GM19035 (cell line): Measurements from ENCODE around the gene PLP2.

Experiments used
- ATAC-seq: cut with Tn5 transposase; IDR thresholded peaks from one replicate; pipeline ENCODE4 v1.9.1; 2021; ENCODE audit not compliant: unreplicated experiment

Gene PLP2

DNA sequence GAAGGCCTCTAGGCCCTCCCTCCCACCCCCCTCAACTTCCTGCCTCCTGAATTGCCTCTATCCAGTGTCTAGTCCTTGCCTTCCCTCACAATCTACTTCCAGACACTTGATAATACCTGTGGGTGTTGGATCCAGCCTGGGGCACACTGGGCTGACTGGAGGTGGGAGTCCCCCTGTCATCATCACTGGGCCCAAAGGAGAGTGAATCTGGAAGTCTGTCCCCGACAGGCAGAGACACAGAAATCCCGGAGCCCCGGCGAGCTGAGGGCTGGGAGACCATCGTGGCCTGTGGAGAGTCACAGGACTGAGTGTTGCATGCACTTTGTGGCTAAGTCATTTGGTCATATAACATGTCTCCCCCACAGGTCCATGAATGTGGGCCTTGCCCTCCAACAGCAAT lies 36.7 kb downstream of the PLP2 start:
- ATAC-seq = no peak

DNA sequence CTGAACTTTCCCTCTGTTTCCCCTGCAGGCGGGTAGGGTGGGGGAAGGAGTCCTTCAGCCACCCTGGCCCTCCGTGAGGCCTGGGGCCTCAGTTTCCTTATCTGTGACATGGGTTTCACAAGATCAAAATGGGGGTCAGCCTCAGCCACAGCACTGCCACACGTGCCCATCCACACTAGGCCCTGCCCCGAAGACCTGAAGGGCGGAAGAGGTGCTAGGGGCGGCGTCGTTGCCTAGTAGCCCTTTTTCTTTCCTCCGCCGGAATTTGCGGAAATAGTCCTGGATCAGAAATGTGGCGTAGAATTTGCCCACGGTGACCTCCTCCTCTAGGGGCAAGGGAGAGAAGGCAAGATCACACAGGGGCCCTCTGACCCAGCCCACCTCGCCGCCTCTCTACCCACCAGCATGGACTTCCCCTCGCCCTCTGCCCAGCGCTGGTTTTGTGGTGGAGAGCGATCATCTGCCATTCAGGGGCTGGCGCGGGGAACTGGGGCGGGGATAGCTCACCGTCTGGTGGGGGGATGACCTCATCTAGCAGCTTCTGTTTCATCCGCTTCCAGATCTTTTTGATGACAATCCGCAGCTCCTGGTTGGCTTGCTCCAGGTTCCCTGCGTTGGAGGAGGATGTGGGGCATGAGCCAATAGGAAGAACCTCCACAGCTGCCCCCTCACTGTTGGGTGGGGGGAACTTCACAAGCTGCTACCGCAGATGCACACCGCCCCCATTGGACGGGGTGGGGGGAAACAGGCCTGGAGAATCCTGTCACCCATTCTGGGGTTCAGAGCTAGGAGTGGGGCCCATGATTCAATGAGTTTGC lies 37.9 kb downstream of the PLP2 start:
- ATAC-seq = no peak

DNA sequence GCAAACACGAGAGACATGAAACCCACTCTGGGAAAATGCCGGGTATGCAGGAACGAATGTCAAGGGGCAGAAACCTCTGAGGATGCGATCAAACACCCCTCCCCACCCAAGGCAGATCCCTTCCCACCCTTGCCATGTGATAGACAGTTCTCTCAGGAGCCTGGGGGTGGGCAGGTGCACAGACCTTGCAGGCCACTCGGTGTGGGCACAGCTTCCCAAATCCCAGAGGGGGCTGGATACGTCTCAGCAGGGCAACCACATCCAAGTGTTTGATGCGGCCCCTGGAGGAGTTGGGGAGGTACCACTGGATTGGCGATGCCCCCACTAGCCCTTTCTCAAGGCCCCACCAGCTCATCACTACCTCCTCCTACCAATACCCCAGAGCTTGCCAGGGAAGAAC lies 38.7 kb downstream of the PLP2 start:
- ATAC-seq = no peak

DNA sequence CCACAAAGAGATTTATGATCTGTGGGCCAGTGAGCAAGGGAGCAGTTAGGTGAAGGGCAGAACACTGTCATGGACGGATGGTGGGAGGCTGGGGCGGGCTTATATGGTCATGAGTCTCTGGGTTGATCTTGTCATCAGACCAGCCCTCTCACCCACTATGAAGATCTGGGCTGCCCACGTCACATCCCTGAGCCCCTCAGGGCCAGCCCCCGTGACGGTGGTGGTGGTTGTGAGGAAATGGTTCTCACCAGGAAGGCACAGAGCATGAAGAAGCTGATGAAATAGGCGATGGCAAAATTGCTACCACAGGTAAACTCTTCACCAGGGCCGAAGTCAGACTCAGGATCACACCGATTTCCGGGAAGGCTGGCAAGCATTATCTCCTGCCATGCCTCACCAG lies 39.4 kb downstream of the PLP2 start:
- no peak for ATAC-seq

DNA sequence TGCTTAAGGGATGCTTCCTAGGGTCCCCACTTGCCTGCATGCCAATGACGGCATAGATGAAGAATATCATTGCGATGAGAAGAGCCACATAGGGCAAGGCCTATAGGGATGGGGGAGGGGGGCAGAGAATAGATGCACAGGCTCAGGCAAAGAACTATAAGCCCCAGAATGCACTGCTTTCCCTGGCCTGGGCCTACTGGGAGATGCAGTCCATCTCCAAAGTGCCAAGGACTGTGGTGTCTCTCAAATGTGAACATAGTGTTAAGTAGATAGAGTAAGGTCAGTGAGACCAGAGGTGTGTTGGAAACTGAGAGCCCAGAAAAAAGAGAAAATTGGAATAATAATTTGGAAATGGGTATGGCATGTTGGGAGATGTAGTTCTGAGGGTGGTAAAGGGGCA lies 40.5 kb downstream of the PLP2 start:
- no peak for ATAC-seq

DNA sequence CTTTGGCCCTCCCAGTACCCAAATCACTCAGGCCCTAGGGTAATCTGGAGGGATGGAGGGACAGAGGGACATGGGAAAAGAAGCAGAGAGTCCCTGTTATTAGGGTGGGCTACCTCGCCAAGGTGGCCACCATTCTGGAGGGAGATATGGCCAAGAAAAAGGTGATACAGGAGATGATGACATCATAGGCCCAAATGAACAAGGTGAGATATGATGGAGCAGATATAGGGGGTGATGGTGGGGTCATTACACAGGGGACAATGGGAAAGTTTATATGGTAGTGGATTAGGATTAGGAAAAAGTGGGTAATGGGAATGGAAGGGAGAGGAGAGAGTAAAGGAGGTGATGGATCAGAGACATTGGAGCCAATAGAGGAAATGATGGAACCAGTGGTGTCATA lies 41.2 kb downstream of the PLP2 start:
- ATAC-seq = no peak

DNA sequence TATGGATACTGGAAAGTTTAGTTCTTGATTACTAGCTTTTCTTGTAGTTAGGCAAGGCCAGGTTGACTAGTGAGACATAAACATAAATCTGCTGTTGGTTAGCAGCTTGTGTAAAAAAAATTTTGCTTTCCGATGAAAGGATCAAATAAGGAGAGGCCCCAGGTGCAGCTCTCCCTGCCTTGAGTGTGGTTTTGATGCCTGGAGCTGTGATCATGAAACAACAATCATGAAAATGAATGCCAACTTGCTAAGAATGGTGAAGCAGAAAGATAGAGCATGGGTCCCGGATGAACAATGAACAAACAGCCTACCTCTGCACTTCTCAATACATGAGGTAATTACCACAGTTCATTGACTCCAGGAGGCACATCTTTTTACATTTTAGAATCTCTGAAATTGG lies 42.7 kb downstream of the PLP2 start:
- no peak for ATAC-seq

DNA sequence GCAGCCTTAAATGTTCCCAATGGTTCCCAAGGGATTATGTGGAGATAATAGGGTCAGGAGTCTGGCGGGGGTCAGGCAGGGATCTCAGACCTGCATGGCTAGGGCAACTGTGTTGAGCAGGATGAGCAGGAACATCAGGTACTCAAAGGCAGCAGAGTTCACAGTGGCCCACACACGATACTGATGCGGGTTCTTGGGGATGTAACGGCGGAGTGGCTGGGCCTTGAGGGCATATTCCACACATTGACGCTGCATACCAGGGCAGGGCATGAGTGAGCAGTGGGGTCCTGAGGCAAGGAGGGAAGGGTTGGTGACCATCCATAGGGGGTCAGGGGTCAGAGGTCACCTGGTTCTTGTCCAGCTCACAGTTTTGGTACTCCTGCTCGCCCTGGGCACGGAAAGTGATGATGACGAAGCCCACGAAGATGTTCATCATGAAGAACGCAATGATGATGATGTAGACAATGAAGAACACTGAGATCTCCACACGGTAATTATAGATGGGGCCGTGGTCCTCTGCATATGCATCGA lies 43.4 kb downstream of the PLP2 start:
- ATAC-seq = no peak

DNA sequence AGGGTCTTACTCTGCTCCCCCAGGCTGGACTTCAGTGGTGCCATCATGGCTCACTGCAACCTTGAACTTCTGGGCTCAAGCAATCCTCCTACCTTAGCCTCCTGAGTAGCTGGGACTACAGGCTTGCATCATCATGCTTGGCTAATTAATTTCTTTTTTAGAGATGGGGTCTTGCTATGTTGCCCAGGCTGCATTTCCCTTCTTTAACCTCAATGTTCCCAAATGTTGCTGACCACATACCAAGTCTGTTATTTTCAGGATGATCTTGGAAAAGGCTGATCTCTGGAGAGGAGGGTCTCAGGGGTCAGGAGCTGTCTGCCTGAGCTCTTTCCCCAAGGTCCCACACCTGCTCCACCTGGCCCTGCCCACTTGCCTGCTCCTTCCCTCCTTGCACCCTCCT lies 48.4 kb downstream of the PLP2 start:
- no peak for ATAC-seq

DNA sequence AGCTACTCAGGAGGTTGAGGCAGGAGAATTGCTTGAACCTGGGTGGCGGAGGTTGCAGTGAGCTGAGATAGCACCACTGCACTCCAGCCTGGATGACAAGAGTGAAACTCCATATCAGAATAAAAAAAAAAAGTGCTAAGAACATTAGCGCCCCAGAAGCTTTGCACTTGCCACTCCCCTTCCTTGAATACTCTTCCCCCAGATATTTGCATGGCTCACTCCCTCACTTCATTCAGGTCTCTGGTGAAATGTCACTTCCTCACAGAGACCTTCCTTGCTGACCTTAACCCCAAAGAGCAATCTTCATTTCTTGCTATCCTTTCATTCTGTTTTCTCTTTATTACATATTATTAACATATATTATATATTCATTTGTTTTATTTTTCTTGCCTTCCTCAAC lies 50.2 kb downstream of the PLP2 start:
- no peak for ATAC-seq
